HG03064 (cell line): ENCODE results near the gene PPP1R3F.

Source experiments
- ATAC-seq: cut with Tn5 transposase; IDR thresholded peaks from one replicate; pipeline ENCODE4 v1.9.1; 2021; ENCODE audit warnings: low read depth; ENCODE audit not compliant: unreplicated experiment

The PPP1R3F gene, protein sequence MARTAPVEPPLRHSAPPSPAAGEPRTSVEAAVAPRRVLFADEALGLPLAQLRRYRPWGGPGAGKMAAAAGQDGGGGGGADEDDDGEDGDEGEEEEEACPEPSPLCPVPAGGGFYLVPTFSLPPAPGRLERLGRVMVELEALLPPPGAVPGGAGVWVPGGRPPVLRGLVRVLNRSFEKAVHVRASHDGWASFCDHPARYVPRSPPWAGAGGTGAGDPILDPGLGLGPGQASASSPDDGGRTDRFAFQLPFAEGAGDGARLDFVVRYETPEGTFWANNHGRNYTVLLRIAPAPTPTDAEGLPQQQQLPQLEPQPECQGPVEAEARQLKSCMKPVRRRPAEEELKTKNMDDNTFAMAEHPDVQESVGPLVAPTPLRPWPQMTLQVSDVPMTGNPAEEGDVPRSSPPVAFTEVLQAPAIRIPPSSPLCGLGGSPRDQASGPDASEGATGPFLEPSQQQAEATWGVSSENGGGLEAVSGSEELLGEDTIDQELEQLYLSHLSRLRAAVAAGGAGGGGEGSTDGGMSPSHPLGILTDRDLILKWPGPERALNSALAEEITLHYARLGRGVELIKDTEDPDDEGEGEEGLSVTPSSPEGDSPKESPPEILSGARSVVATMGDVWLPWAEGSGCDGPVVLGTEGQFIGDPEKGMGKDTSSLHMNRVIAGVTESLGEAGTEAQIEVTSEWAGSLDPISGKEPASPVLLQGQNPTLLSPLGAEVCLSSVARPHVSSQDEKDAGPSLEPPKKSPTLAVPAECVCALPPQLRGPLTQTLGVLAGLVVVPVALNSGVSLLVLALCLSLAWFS

DNA sequence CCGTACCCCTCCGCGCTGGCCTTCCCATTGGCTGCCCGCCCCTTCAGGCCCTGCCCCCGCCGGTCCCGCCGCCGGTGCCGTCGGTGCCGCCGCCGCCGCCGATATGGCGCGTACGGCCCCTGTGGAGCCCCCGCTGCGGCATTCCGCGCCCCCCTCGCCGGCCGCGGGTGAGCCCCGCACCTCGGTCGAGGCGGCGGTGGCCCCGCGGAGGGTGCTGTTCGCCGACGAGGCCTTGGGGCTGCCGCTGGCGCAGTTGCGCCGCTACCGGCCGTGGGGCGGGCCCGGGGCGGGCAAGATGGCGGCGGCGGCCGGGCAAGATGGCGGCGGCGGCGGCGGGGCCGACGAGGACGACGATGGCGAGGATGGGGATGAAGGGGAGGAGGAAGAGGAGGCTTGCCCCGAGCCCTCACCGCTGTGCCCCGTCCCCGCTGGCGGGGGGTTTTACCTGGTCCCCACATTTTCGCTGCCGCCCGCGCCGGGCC is at the start of gene PPP1R3F:
TSS of gene PPP1R3F (plus strand) at position 27 of the 482 bp plus-strand sequence. CDS start at position 104, 77 bp downstream.
- peak; percentile 11 for ATAC-seq

DNA sequence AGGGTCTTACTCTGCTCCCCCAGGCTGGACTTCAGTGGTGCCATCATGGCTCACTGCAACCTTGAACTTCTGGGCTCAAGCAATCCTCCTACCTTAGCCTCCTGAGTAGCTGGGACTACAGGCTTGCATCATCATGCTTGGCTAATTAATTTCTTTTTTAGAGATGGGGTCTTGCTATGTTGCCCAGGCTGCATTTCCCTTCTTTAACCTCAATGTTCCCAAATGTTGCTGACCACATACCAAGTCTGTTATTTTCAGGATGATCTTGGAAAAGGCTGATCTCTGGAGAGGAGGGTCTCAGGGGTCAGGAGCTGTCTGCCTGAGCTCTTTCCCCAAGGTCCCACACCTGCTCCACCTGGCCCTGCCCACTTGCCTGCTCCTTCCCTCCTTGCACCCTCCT is 49.5 kb upstream of the PPP1R3F start:
- no peak for ATAC-seq

DNA sequence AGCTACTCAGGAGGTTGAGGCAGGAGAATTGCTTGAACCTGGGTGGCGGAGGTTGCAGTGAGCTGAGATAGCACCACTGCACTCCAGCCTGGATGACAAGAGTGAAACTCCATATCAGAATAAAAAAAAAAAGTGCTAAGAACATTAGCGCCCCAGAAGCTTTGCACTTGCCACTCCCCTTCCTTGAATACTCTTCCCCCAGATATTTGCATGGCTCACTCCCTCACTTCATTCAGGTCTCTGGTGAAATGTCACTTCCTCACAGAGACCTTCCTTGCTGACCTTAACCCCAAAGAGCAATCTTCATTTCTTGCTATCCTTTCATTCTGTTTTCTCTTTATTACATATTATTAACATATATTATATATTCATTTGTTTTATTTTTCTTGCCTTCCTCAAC is 47.7 kb upstream of the PPP1R3F start:
- no peak for ATAC-seq

DNA sequence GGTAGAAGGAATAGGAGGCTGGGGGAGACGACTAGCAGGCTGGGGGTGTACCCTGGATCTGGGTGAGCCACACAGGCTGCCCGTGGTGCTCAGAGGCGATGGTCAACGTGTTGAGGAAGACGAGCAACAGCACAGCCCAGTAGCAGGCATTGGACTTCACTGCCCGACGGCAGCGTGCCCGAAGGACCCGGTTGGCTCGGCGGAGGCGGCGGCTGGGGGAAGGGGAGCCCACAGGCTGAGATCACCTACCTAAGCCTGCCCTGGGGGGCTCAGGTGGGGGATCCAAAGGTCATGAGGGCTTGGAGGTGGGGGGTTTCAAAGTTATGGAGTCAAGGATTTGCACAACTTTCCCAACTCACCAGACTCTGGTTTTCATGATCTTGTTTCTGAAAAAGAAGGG is 43.7 kb upstream of the PPP1R3F start:
- no peak for ATAC-seq

DNA sequence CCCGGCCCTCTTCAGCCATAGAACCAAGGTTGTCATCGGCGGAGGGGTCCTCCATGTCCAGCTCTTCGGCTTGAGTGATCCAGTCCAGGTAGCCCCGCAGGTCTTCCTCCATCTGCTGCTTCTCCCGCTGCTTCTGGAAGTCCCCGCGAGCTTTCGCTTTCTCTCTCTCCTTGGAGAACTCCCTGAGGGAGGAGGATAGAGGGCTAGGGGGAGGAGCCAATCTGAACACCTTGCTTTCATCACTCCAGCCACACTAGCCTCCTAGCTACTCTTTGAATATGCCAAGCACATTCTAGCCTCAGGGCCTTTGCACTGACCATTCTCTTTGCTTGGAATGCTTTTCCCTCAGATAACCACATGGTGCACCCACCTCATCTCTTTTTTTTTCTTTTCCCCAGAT is 42.6 kb upstream of the PPP1R3F start:
- ATAC-seq = no peak

DNA sequence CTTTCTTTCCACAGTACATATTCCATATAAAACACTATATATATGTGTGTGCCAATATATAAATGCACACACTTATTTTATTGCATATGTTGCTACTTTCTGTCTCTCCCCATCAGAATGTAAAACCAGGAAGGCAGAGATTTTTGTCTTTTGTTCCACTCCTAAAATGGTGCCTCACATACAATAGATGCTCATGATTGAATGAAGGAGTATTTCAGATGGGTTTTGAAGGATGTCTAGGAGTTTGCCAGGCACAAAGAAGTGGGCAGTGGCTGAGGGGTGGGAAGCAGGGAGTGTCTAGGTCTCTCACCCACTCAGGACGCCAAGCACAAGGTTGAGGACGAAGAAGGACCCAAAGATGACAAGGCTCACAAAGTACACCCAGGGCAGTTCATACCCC is 41.9 kb upstream of the PPP1R3F start:
- no peak for ATAC-seq

DNA sequence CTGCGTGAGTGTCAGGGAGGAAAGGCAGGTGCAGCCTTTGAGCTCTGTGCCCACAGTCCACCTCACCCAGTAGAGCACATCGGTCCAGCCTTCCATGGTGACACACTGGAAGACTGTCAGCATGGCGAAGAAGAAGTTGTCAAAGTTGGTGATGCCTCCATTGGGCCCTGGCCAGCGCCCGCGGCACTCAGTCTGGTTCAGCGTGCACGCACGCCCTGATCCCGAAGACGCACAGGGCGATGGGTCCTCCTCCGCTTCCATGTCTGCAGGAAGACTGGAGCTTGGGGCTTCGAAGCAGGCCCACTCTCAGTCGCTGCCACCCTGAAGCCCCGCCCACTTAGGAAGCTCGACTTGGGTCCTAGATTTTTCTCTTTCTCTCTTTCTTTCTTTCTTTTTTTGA is 41.4 kb upstream of the PPP1R3F start:
- no peak for ATAC-seq

DNA sequence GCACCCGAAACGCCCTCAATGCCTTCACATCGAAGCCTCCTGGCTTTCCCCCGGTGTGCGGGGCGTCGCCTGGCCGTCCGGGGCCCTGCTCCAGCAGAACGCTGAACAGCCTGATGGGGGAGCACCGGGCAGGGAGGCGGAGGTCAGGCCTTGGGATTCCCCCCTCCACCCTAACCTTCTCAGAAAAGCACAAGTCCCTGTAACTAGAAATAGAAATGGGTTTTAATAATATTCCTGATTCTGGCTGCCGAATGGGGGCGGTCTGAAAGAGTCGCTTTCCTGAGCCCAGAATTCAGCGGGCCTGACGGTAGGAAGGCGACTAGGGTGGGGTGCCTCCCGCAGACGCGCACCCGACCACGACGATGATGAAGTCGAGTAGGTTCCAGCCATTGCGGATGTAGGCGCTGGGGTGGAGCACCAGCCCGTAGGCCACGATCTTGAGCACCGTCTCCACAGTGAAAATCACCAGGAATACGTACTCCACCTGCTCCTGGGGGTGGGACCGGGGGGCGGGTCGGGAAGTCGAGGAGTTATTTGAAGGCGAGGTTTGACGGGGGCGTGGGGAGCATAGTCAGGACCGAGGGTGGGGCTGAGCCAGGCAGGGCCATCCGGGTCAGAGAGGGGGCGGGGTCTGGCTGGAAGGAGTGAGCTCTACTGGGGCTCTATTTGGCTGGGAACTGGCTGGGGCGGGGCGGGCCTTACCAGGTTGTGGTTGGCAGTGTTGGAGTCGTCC is 38.9 kb upstream of the PPP1R3F start:
- no peak for ATAC-seq

DNA sequence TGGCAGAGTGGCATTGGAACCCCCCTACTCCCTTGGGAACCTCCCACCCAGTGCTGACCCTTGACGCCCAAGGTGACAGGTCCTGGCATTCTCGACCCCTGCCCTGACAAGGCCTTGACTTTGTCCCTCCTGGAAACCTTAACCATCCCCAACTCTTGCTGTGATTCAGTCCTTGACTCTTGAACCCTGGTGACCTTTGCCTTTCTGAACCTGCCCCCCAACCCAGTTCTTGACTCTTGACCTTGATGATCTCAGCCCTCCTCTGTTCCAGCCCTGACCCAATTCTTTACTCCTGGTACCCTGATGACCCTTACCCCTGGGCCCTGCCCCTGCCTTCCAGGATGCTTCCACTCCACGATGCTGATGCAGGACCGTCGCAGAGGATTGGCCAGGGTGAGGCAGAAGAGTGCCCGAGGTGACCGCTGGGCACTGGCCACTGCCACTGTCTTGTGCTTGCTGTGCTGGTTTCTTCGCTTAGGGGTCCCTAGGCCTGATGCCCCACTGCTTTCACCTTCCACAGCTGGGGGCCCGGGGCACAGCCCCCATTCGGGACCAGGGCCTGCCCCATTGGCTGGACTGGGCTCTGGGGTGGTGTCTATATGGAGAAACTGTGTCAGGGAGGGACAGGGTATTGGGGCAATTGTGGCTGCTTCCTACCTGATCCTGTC is 38.1 kb upstream of the PPP1R3F start:
- ATAC-seq = no peak

DNA sequence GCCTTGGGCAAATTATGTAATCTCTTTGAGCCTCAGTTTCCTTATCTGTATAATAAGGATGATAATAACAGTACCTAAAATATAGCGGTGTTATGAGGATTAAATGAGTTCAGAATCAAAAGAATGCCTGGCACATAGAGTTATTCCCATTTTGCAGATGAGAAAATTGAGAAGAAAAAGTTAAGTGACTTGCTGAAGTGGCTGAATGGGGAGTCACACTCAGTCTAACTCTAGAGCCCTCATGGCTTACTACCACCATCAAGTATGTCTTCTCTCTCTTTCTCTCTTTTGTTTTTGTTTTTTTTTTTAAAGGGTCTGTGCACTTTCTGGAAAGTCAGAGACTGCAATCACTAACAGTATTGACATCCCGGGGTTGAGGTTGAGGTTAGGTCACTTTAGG is 37.1 kb upstream of the PPP1R3F start:
- no peak for ATAC-seq

DNA sequence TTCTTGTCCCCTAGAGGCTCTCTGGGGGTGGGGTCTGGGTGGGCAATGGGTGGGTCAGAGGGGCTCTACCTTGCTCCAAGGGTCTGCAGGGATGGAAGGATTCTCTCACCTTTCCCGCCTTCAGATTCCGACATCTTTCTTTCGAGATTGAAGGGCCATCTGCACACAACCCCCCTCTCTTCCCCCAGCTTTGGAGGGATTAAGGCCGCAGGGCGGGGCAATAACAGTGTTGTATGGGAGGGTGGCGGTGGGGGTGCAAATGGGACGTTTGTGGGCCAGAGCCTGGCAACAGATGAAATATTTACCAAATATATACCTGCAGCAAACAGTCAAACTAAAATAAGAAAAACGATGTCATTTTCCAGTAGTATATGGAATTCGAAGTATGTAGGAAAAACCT is 36.4 kb upstream of the PPP1R3F start, which contains the start of gene CACNA1F:
TSS of gene CACNA1F (minus strand) at position 165 of the 400 bp plus-strand sequence. CDS start at position 134, 31 bp downstream.
- ATAC-seq = no peak

DNA sequence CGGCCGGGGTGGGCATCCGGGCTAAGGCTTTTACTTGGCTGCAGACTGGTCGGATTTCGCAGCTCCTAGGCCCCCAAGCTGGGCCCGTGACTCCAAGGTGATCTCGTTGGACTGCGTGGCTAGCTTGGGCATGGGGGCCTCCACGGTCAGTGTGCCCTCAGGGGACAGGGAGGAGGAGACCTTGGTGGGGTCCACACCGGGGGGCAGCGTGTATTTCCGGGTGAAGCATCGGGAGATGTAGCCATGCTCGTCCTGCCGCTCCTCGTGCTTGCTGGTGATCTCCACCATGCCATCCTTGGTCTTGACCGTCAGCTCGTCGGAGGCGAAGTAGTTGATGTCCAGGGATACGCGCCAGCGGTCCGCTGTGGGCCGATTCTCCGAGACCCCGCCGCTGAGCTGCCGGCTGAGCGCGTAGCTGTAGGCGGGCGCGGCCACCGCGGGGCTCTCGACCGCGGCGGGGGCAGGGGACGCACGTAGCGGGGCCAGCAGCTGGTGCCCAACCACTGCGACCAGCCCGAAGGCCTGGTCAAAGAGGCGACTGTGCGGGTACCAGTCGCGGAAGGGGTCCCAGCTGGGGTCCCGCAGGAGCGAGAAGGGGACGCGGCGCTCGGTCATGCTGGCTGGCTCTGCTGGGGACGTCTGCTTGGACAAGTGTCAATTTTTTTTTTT is 35.6 kb upstream of the PPP1R3F start:
- ATAC-seq = no peak

DNA sequence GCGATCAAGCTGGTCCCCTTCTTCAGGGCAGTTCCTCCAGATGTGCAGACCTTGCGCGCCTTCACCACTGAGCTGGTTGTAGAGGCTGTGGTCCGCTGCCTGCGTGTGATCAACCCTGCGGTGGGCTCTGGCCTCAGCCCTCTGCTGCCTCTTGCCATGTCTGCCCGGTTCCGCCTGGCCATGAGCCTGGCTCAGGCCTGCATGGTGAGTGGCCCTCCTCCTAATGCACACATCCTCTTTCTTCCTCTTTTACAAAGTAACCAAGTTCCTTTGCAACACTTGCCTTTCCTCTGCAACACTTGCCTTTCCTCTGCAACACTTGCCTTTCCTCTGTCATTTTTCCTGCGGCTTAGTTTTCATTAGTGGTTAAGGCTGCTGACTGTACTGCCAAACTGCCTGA is 32.5 kb upstream of the PPP1R3F start:
- no peak for ATAC-seq

DNA sequence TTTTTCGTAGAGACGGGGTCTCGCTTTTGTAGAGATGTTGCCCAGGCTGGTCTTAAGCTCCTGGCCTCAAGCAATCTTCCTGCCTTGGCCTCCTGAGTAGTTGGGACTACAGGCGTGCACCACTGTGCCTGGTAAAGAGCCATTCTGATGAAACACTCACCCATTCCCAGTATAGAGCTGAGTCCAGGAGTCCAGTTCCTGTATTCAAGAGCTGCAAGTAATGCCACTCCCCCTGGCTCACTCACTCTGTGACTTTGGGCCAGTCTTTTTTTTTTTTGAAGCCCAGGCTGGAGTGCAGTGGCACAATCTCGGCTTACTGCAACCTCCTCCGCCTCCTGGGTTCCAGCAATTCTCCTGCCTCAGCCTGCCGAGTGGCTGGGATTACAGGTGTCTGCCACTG is 30.9 kb upstream of the PPP1R3F start:
- ATAC-seq = no peak

DNA sequence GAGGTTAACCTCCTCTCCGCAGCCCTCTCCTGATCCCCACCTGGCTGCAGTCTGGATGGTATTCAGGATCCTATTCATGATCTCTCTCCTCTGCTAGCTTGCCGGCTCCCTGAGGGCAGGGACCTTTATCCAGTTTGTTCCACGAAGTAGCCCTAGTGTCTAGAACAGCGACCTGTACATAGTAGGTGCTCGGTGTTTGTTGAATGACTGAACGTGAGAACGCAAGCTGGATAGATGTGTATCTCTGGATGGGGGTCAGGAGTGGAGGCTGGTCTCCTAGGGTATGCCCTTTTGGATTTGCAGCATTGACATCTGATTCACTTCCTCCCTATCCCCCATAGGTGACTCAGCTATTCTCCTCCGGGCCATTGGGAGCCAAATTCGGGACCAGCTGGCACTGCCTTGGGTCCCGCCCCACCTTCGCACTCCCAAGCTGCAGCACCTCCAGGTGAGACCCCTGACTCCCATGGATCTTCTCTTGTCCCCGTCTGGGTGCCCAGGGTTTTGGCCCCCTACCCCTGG is 27.0 kb upstream of the PPP1R3F start:
- ATAC-seq = no peak

DNA sequence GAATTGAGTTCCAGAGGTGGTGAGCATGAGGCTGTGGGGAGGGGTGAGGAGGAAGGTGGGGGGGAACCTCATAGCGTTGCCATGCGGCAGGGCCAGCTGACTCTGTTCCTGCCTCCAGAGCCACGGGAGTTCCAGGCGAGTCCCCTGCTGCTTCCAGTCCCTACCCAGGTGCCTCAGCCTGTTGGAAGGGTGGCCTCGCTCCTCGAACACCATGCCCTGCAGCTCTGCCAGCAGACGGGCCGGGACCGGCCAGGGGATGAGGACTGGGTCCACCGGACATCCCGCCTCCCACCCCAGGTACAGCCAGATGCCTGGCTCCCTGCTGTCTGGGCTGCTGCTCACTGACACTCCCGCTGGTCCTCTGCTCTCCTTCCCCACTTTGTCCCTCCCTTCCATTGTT is 26.4 kb upstream of the PPP1R3F start:
- no peak for ATAC-seq

DNA sequence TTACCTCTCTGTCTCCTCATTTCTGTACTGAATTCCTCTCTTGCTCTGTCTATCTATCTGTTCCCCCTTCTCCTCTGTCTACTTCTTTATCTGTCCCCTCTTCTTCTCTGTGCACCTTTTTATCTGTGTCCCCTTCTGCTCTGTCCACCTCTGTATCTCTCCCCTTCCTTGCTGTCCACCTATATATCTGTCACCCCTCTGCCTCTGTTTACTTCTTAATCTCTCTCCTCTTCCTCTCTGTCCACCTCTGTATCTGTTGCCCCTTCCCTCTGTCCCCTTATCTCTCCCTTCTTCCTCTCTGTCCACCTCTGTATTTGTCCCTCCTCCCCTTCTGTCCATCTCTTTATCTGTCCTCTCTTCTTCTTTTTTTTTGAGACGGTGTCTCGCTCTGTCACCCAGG is 25.4 kb upstream of the PPP1R3F start:
- no peak for ATAC-seq

DNA sequence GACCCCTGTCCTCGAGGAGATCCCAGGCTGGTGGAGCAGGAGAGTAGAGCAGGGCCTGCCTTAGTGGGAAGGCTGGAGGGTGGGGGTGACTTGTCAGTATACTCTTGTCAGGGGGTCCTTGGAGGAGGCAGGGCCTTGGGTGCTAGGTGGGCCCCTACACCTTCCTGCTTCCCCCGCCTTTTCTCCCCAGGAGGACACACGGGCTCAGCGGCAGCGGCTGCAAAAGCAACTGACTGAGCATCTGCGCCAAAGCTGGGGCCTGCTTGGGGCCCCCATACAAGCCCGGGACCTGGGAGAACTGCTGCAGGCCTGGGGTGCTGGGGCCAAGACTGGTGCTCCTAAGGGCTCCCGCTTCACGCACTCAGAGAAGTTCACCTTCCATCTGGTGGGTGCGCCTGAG is 23.1 kb upstream of the PPP1R3F start:
- ATAC-seq = no peak

DNA sequence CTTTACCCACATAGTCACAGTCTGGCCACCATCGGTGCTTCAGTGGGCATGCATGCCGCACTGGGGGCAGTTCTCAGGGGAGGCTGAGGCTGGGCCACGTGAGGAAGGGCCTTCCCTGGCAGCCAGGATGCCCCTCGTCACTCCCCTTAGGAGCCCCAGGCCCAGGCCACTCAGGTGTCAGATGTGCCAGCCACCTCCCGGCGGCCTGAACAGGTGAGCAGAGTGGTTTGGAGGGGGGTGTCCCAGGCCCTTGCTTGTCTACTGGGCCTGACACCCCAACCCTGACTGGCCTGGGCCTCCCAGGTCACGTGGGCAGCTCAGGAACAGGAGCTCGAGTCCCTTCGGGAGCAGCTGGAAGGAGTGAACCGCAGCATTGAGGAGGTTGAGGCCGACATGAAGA is 22.2 kb upstream of the PPP1R3F start:
- ATAC-seq = no peak
